H9 (cell line): ENCODE measurements around the gene NR0B2. TPM values are rescaled to one million over a fixed set of nuclear protein-coding genes. Genes with fewer than 3 reads are reported as not detected.

ENCODE experiments used
- DNase-seq: peaks from one replicate; pipeline ENCODE4 v3.0.0-alpha.2; 2017
- H2AFZ ChIP-seq: one replicate; pipeline ENCODE4 v1.6.1; 2013; ENCODE audit warnings: mild to moderate bottlenecking, low read length, control low read depth, moderate library complexity
- H2AK5ac ChIP-seq: 2 replicates; pipeline ENCODE4 v1.6.1; 2013; ENCODE audit warnings: low read length, control low read depth, mixed read lengths; ENCODE audit not compliant: insufficient read length
- H2BK120ac ChIP-seq: one replicate; pipeline ENCODE4 v1.6.1; 2013; ENCODE audit warnings: low read depth, mild to moderate bottlenecking, low read length, control low read depth, inconsistent platforms; ENCODE audit not compliant: poor library complexity, severe bottlenecking
- H2BK12ac ChIP-seq: 2 replicates; pipeline ENCODE4 v1.6.1; 2013; ENCODE audit warnings: low read length, control low read depth, mixed read lengths, low read depth; ENCODE audit not compliant: insufficient read length
- H2BK15ac ChIP-seq: 2 replicates; pipeline ENCODE4 v1.6.1; 2013; ENCODE audit warnings: low read depth, low read length, control low read depth
- H2BK20ac ChIP-seq: one replicate; pipeline ENCODE4 v1.6.1; 2013; ENCODE audit warnings: low read depth, mild to moderate bottlenecking, low read length, control low read depth, inconsistent platforms; ENCODE audit not compliant: poor library complexity, severe bottlenecking
- H2BK5ac ChIP-seq: 2 replicates; pipeline ENCODE4 v1.6.1; 2013; ENCODE audit warnings: low read length, control low read depth, mixed read lengths; ENCODE audit not compliant: insufficient read length
- H3K14ac ChIP-seq: 2 replicates; pipeline ENCODE4 v1.6.1; 2013; ENCODE audit warnings: low read length, control low read depth; ENCODE audit not compliant: insufficient read depth
- H3K18ac ChIP-seq: 2 replicates; pipeline ENCODE4 v1.6.1; 2013; ENCODE audit warnings: low read depth, mild to moderate bottlenecking, mixed read lengths, low read length, control low read depth; ENCODE audit not compliant: insufficient read length
- H3K23ac ChIP-seq: 2 replicates; pipeline ENCODE4 v1.6.1; 2013; ENCODE audit warnings: low read length, control low read depth, mixed read lengths, low read depth; ENCODE audit not compliant: insufficient read length
- H3K23me2 ChIP-seq: 2 replicates; pipeline ENCODE4 v1.6.1; 2013; ENCODE audit warnings: low read depth, mild to moderate bottlenecking, mixed read lengths, low read length, control low read depth; ENCODE audit not compliant: insufficient read length, poor library complexity, severe bottlenecking
- H3K27ac ChIP-seq: 2 replicates; pipeline ENCODE4 v1.5.1; 2013; ENCODE audit warnings: low read length, control low read depth, mixed read lengths, low read depth; ENCODE audit not compliant: insufficient read length
- H3K27me3 ChIP-seq: 2 replicates; pipeline ENCODE4 v1.6.1; 2013; ENCODE audit warnings: low read length, control low read depth, inconsistent platforms; ENCODE audit not compliant: insufficient read depth
- H3K4ac ChIP-seq: 2 replicates; pipeline ENCODE4 v1.6.1; 2013; ENCODE audit warnings: low read depth, mild to moderate bottlenecking, control low read depth, inconsistent platforms, low read length, moderate library complexity
- H3K4me1 ChIP-seq: 2 replicates; pipeline ENCODE4 v1.6.1; 2013; ENCODE audit warnings: low read length, control low read depth, inconsistent platforms; ENCODE audit not compliant: insufficient read depth
- H3K4me2 ChIP-seq: 2 replicates; pipeline ENCODE4 v1.6.1; 2013; ENCODE audit warnings: low read length, control low read depth, mixed read lengths; ENCODE audit not compliant: insufficient read length, insufficient read depth
- H3K56ac ChIP-seq: 2 replicates; pipeline ENCODE4 v1.6.1; 2013; ENCODE audit warnings: low read depth, mild to moderate bottlenecking, mixed read lengths, low read length, control low read depth; ENCODE audit not compliant: insufficient read length
- H3K79me1 ChIP-seq: 2 replicates; pipeline ENCODE4 v1.6.1; 2013; ENCODE audit warnings: low read depth, mild to moderate bottlenecking, moderate library complexity, low read length, control low read depth, inconsistent platforms; ENCODE audit not compliant: insufficient read depth, poor library complexity, severe bottlenecking
- H3K79me2 ChIP-seq: 2 replicates; pipeline ENCODE4 v1.6.1; 2013; ENCODE audit warnings: low read length, control low read depth, inconsistent platforms; ENCODE audit not compliant: insufficient read depth
- H3K9ac ChIP-seq: 2 replicates; pipeline ENCODE4 v1.6.1; 2013; ENCODE audit warnings: low read length, control low read depth, mixed read lengths; ENCODE audit not compliant: insufficient read length; ENCODE audit errors: extremely low read depth
- H3K9me3 ChIP-seq: one replicate; pipeline ENCODE4 v1.6.1; 2013; ENCODE audit warnings: low read depth, low read length, inconsistent platforms; ENCODE audit not compliant: control insufficient read depth
- H3T11ph ChIP-seq: one replicate; pipeline ENCODE4 v1.6.1; 2013; ENCODE audit warnings: mild to moderate bottlenecking, low read length, control low read depth, inconsistent platforms
- H4K20me1 ChIP-seq: one replicate; pipeline ENCODE4 v1.6.1; 2013; ENCODE audit not compliant: control insufficient read depth, insufficient read length, insufficient read depth
- H4K5ac ChIP-seq: 2 replicates; pipeline ENCODE4 v1.6.1; 2013; ENCODE audit warnings: low read depth, mild to moderate bottlenecking, mixed read lengths, low read length, control low read depth; ENCODE audit not compliant: insufficient read length
- H4K8ac ChIP-seq: replicated peaks from 2 replicates; pipeline ENCODE4 v1.6.1; 2013; ENCODE audit warnings: low read length, control low read depth, mixed read lengths, low read depth; ENCODE audit not compliant: insufficient read length
- H4K91ac ChIP-seq: 2 replicates; pipeline ENCODE4 v1.6.1; 2013; ENCODE audit warnings: low read depth, mild to moderate bottlenecking, moderate library complexity, mixed read lengths, low read length, control low read depth; ENCODE audit not compliant: insufficient read length
- H3K27ac Mint-ChIP-seq, 3 experiments: 2 replicates in 2 of 3; 3 replicates in 1 of 3; pipeline ENCODE4 v1.8.0; 2020 to 2021; ENCODE audit warnings: mixed read lengths in 3 of 3, mild to moderate bottlenecking in 1 of 3, moderate library complexity in 1 of 3
- H3K27me3 Mint-ChIP-seq: 2 replicates; pipeline ENCODE4 v1.8.0; 2021; ENCODE audit warnings: low read depth, mild to moderate bottlenecking, moderate library complexity, mixed read lengths
- H3K36me3 Mint-ChIP-seq, 3 experiments: 2 replicates in 2 of 3; 3 replicates in 1 of 3; pipeline ENCODE4 v1.8.0; 2020 to 2021; ENCODE audit warnings: low read depth in 3 of 3, mixed read lengths in 3 of 3; ENCODE audit not compliant: insufficient read depth in 1 of 3
- H3K4me1 Mint-ChIP-seq, 2 experiments: 2 replicates each; pipeline ENCODE4 v1.8.0; 2020; ENCODE audit warnings: mixed read lengths in 2 of 2
- H3K4me3 Mint-ChIP-seq, 2 experiments: 2 replicates in 1 of 2; 3 replicates in 1 of 2; pipeline ENCODE4 v1.8.0; 2020 to 2021; ENCODE audit warnings: mild to moderate bottlenecking in 2 of 2, mixed read lengths in 2 of 2, moderate library complexity in 1 of 2
- H3K9me3 Mint-ChIP-seq, 2 experiments: 2 replicates in 1 of 2; 3 replicates in 1 of 2; pipeline ENCODE4 v1.8.0; 2020; ENCODE audit warnings: mild to moderate bottlenecking in 2 of 2, mixed read lengths in 2 of 2, moderate library complexity in 1 of 2
- WGBS: extraction: QIAGEN DNeasy Blood & Tissue Kit; methylation state at CpG from one replicate; pipeline ENCODE4 v1.1.7; 2013; ENCODE audit warnings: missing lambda C conversion rate, low lambda C conversion rate, mixed read lengths; ENCODE audit not compliant: insufficient read length; ENCODE audit errors: extremely low coverage; 5-methylcytosine and 5-hydroxymethylcytosine counted together
- total RNA-seq: library from RNA; stranded (reverse); gene quantifications from 2 replicates; pipeline ENCODE4 v1.2.1, GENCODE V29; 2021
- TF ChIP-seq, protein P1 (sequence below): fragments of 200-600 bp; sonication (generic); conservative IDR thresholded peaks from 3 replicates; pipeline ENCODE4 v1.8.0; 2021; ENCODE audit warnings: antibody characterized with exemption, mild to moderate bottlenecking

Gene NR0B2
- total RNA-seq, 1 experiment from 2014 or later = not detected

DNA sequence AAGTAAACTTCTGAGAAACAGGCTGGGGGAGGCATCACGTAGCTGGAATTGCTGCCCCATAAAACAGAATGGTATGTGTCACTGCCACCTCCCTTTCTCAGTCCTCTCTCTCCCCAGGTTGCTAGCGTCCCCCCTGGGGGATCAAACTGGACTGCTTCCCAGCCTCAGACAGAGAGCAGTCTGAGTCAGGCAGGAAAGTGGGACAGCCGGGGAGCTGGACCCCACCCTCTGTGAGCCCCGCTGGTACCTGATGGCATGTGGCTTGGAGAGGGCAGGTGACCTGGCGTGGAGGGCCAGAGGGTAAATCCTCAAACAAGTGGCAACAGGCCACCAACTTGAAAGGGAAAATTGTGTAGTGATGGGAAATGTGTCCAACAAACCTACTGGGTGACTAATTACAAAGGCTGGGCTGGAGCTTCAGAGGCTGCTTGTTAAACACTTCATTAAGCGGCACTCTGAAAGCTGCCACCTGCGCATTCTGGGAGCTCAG, 51.8 kb downstream of the NR0B2 start:
- Histone ChIP-seq H3K23ac (no peak overlapping the region), H3K79me2 (no peaks in the 10 kb centered on the region), H2BK20ac (no peak overlapping the region), H2BK12ac (no peak overlapping the region), H3K9me3 (no peaks in the 10 kb centered on the region), H3K27ac (no peak overlapping the region), H2AFZ (no peak overlapping the region), H2BK5ac (no peak overlapping the region), H3K23me2 (peaks cover 4% of the 10 kb centered on the region), H4K8ac (no peak overlapping the region), H2AK5ac (no peak overlapping the region), H3K14ac (no peak overlapping the region), H3K56ac (no peak overlapping the region), H2BK15ac (no peak overlapping the region), H3T11ph (no peak overlapping the region), H2BK120ac (no peak overlapping the region), H3K18ac (no peak overlapping the region), H3K4me2 (no peak overlapping the region), H4K20me1 (no peaks in the 10 kb centered on the region), H3K4ac (no peak overlapping the region), H3K27me3 (no peaks in the 10 kb centered on the region; the same call in 1 of the 2 replicates), H3K79me1 (no peaks in the 10 kb centered on the region), H3K9ac (no peak overlapping the region), H3K4me1 (no peaks in the 10 kb centered on the region; the same call in 1 of the 2 replicates), H4K5ac (no peak overlapping the region), H4K91ac (no peak overlapping the region)
- no CpG with 5 or more reads among the region's 7 CpGs for WGBS
- TF ChIP-seq, protein P1, sequence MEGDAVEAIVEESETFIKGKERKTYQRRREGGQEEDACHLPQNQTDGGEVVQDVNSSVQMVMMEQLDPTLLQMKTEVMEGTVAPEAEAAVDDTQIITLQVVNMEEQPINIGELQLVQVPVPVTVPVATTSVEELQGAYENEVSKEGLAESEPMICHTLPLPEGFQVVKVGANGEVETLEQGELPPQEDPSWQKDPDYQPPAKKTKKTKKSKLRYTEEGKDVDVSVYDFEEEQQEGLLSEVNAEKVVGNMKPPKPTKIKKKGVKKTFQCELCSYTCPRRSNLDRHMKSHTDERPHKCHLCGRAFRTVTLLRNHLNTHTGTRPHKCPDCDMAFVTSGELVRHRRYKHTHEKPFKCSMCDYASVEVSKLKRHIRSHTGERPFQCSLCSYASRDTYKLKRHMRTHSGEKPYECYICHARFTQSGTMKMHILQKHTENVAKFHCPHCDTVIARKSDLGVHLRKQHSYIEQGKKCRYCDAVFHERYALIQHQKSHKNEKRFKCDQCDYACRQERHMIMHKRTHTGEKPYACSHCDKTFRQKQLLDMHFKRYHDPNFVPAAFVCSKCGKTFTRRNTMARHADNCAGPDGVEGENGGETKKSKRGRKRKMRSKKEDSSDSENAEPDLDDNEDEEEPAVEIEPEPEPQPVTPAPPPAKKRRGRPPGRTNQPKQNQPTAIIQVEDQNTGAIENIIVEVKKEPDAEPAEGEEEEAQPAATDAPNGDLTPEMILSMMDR = no peak
- peak overlapping the region in 2 of 3 experiments; percentile 1 to 44; a peak in 1 of 7 replicates for H3K27ac Mint-ChIP-seq
- H3K9me3 Mint-ChIP-seq = no peaks in the 10 kb centered on the region
- peaks cover 36 to 37% of the 10 kb centered on the region in 2 experiments for H3K4me1 Mint-ChIP-seq
- no peaks in the 10 kb centered on the region for H3K36me3 Mint-ChIP-seq
- H3K27me3 Mint-ChIP-seq = peaks cover 20% of the 10 kb centered on the region
- H3K4me3 Mint-ChIP-seq = no peak overlapping the region
- no peak for DNase-seq

Other genes with a start within 250 kb of the NR0B2 start
- gene ARID1A, start 218.0 kb downstream of the NR0B2 start, total RNA-seq = 133 and 147 TPM in 2 replicates
- 7.0 and 7.5 TPM in 2 replicates for gene PIGV, start 126.0 kb downstream of the NR0B2 start, total RNA-seq
- 33.1 and 38.9 TPM in 2 replicates for gene ZDHHC18, start 87.3 kb downstream of the NR0B2 start, total RNA-seq
- 3.8 and 4.3 TPM in 2 replicates for gene SFN, start 50.8 kb downstream of the NR0B2 start, total RNA-seq
- 44.3 and 47.8 TPM in 2 replicates for gene GPN2, start 23.7 kb downstream of the NR0B2 start, total RNA-seq
- gene GPATCH3, start 13.5 kb downstream of the NR0B2 start, total RNA-seq = 19.4 and 21.2 TPM in 2 replicates
- 118 and 120 TPM in 2 replicates for gene NUDC, start 7.8 kb upstream of the NR0B2 start, total RNA-seq
- gene KDF1, start 46.5 kb upstream of the NR0B2 start, total RNA-seq = 17.6 and 19.5 TPM in 2 replicates
- gene TRNP1, start 79.7 kb upstream of the NR0B2 start, total RNA-seq = 38.4 and 39.0 TPM in 2 replicates
- 124 and 126 TPM in 2 replicates for gene TENT5B, start 98.9 kb upstream of the NR0B2 start, total RNA-seq
- 20.8 and 21.3 TPM in 2 replicates for gene SLC9A1, start 241.2 kb upstream of the NR0B2 start, total RNA-seq